HG03558 (cell line): Measurements from ENCODE around the gene ZC3H10.
"Not testable (repeated sequence)": the region's sequence is repeated elsewhere in the genome, so short reads cannot be mapped to it uniquely, and the experiment has no call there.

Source experiments
- ATAC-seq: cut with Tn5 transposase; IDR thresholded peaks from one replicate; pipeline ENCODE4 v1.9.1; 2021; ENCODE audit warnings: moderate number of reproducible peaks; ENCODE audit not compliant: unreplicated experiment; ENCODE audit errors: extremely low read depth

The ZC3H10 gene, protein sequence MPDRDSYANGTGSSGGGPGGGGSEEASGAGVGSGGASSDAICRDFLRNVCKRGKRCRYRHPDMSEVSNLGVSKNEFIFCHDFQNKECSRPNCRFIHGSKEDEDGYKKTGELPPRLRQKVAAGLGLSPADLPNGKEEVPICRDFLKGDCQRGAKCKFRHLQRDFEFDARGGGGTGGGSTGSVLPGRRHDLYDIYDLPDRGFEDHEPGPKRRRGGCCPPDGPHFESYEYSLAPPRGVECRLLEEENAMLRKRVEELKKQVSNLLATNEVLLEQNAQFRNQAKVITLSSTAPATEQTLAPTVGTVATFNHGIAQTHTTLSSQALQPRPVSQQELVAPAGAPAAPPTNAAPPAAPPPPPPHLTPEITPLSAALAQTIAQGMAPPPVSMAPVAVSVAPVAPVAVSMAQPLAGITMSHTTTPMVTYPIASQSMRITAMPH

DNA sequence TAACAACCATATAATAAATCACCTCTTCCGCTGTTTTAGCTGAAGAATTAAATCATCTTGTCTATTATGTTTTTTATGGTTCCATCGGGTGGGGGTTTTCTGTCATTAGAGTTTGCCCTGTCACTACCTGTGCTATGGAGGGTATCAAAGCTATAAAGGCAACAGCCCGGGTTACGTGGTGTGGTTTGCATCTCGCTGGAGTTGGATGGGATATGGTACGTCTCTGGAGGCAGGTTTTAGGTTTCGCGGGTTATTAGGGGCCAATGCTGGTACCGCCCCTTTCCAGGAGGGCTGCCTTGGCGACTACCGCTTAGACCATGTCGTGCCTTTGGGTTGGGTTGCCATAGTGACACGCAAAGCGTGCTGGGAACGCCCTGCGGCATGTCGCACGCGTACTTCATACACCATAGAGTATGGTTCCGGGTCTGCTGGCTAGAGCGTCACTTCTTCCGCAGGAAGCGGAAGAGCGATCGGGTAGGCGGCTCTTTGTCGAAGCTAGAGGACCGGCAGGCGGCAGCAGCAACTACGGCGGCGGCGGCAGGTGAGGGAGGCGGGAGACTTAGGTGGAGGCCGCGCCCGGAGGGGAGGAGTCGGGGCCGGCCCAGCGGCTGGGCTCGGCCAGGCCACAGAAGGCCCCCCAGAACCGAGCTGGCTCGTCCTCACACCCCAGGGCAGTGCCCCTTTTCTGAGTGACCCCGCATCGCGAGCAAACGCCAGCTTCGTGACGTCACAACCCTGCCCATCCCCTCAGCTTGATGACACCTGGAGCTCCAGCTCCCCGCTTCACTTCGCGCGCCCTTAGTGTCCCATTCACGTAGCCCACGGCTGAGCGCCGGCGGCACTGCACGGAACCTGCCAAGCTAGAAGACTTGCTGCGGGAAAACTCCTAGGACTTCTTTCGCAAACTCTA lies at the start of gene ZC3H10:
TSS of gene ZC3H10 (plus strand) at position 489 of the 910 bp plus-strand sequence. CDS start 2,297 bp downstream, outside the sequence.
- ATAC-seq: peak; percentile 89

DNA sequence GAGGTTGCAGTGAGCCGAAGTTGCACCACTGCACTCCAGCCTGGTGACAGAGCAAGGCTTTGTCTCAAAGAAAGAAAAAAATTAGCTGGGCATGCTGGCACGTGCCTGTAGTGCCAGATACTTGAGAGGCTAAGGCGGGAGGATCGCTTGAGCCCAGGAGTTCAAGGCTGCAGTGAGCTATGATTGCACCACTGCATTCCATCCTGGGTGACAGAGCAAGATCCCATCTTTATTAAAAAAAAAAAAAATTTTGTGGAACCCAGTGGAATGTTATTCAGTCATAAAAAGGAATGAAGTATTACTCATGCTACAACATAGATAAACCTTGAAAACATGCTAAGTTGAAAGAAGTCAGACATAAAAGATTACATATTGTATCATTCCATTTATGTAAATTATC lies 46.4 kb upstream of the ZC3H10 start:
- no peak for ATAC-seq

DNA sequence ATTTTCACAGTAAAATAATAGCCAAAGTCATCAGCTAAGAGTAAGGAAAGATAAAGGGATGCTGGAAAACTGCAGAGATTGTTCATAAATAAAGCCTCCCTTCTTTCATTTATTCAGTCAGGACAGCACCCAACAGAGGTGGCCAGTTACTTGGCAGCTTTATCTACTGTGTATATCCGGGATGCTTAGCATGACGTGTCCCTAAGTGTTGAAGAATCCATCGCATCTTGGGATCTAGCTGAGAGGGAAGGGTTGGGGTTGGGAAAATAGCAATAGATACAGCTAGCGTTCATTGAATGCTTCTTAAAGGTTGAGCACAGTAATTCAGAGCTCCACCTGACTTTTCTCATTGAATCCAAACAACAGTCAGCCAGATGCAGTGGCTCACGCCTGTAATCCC lies 43.7 kb upstream of the ZC3H10 start:
- ATAC-seq: no peak

DNA sequence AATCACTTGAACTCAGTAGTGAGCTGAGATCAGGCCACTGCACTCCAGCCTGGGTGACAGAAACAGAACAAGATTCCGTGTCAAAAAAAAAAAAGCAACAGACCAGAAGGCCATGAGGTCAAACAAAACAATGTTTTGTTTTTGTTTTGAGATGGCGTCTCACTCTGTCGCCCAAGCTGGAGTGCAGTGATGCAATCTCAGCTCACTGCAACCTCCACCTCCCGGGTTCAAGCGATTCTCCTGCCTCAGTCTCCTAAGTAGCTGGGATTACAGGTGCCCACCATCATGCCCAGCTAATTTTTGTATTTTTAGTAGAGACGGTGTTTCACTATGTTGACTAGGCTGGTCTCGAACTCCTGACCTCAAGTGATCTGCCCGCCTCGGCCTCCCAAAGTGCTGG lies 40.1 kb upstream of the ZC3H10 start:
- ATAC-seq: not testable (repeated sequence)

DNA sequence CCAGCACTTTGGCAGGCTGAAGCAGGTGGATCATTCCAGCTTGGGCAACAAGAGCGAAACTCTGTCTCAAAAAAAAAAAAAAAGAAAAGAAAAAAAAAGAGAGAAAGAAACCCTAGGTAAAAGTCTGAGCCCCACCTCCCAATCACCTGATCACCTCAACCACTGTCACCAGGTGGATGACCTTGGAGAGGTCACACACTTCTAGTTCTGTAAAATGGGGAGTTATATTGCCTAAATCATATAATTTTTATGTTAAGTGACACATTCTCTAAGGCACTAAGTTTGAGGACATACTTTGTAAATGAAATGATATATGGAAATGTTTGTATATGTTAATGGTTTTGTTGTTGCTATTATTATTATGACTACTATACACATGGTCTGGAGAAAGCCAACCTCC lies 39.6 kb upstream of the ZC3H10 start:
- ATAC-seq: no peak

DNA sequence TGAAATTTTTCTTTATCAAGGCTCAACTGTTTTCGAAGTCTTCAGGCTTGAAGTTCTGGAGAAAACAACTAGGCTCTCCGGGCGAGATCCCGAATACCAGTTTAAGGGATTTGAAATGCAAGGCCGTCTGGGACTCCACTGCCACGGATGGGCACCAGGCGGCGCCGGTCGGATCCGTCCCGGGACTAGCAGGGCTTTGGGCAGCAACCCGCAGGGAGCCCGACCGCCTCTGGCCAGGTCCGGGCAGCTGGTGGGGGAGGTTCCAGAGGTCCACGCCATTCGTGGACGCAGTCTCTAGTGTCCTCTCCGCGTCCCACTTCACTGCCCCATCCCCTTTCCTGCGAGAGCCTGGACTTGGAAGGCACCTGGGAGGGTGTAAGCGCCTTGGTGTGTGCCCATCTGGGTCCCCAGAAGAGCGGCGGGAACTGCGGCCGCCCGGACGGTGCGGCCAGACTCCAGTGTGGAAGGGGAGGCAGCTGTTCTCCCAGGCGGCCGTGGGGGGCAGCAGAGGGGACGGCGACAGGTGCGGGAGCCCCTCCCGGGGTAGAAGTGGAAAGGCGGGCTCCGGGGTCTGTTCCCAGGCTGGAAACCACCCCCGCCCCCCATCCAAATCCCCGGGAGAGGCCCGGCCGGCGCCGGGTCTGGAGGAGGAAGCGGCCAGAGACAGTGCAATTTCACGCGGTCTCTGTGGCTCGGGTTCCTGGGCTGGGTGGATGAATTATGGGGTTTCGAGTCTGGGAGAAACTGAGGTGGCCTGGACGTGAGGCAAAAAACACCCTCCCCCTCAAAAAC lies 38.9 kb upstream of the ZC3H10 start:
- no peak for ATAC-seq

DNA sequence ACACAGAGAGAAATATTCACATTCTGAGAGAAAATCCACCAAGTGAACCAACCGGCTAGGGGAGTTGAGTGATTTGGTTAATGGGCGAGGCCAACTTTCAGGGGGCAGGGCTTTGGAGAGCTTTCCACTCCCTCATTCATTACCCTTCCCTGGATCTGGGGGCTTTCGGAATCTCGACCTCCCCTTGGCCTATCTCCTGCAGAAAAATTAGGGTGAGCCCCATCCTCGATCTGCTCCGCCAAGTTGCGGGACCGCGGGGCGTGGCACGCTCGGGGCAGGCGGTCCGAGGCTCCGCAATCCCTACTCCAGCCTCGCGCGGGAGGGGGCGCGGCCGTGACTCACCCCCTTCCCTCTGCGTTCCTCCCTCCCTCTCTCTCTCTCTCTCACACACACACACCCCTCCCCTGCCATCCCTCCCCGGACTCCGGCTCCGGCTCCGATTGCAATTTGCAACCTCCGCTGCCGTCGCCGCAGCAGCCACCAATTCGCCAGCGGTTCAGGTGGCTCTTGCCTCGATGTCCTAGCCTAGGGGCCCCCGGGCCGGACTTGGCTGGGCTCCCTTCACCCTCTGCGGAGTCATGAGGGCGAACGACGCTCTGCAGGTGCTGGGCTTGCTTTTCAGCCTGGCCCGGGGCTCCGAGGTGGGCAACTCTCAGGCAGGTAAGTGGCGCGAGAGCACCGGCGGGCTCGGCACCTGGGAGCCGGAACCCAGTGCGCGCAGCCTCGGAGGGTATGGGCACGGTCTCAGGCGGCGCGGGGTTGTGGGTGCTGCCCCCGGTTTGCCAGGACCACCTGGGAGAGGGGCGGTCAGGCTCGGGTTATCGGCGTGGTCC lies 38.1 kb upstream of the ZC3H10 start, which contains the start of gene ERBB3:
TSS of gene ERBB3 (plus strand) at position 443 of the 833 bp plus-strand sequence. CDS start at position 579, 136 bp downstream.
- no peak for ATAC-seq

DNA sequence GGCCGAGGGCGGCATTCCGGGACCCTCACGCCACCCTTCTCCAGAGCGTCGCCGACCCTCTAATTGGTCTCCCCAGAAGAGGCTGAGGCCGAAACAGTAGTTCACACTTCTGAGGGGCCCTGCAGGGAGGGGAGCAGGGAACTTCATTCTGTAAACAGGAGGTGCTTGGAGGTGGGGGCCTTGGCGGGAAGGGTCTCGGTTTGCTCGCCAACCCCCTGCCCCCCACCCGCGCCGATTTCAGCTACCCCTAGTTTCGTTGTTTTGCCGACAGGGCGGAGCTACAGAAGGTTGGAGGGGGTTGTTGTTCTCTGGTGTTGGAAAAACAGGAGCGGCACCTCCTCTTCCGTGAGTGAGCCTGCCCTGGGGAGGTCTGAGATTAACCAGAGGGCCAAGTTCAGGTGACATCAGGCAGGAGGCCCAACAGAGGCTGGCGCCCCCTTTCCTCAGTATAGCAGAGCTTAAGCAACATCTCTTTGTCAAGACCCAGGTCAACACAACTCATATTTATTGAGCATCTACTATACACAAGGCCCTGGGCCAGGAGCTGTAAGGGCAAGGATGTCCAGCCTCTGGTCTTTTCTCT lies 37.4 kb upstream of the ZC3H10 start:
- ATAC-seq: no peak

DNA sequence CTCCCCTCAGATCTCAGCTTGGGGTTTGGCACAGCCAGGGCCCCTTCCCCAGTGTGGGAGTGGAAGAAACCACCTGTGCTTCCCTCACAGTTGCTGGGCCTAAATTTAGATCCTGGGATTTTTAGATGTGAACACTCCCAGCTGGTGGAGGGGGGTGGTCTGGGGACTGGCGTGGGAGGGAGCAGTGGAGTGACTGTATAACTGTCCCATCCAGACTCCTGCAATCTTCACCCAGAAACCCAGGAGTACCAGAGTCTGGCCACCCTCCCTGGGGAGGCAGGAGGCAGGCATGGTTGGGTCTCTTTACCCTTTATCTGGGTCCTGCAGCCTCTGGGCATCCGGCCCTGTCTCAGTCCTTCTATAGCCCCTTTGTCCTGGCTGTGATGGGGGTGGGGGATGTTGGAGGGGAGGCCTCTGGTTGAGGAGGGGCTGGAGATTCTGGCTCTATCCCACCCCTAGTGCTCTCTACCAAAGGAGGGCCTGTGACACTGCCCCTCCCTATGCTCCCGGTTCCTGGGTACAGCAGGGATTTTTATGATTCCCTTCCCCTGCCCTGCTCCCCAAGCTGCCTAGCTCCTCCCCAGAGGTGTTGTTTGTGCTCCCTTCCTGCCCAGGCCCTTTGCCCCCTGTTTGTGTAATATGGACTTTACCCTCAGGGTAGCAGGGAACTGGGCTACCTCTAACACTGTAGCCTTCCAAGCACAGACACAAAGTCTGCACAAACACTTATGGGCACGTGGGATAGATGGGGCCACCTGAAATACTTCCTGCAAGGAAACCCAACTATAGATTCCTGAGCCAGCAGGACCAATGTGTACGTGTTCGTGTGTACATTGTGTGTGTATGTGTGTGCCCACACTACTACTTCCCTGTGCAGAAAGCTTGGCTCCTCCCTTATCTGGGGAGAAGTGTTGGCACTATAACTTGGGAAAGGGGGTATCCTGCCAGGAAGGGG lies 36.4 kb upstream of the ZC3H10 start:
- ATAC-seq: no peak

DNA sequence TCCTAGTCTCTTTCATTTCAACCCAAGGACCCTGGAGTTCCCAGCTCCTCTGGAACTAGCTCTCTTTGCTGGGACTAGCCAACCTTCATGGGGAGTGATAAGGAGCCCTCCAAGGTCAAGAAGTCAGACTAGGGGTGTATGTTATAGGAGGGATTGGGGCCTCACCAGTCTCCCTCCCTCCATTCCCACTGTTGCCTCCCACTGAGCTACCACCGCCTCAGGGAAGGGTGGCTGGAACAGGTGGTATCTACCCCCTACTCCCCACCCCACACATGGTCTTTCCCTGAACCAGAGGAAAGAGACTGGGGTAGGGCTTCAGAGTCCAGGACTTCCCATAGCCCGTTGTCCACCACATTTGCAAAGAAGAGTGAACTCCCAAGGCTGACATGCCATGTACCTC lies 35.7 kb upstream of the ZC3H10 start:
- no peak for ATAC-seq

DNA sequence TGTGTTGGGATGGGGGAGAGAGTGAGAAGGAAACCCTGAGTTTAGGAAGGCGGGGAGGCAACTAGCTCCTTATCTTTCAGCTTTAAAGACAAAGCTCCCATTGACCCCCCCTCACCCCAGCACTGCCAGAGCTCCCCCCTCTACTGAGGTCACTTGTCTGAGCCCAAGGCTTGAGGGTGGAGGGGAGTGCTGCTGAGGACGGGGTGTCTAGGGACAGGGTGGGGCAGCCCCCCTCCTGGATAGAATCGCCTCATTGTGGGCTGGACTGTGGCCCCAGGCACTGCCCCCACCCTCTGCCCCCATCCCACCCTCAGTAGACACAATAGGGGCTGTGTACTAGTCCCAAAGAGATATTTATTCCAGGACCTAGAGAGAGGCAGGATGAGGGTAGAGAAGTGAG lies 35.1 kb upstream of the ZC3H10 start:
- no peak for ATAC-seq

DNA sequence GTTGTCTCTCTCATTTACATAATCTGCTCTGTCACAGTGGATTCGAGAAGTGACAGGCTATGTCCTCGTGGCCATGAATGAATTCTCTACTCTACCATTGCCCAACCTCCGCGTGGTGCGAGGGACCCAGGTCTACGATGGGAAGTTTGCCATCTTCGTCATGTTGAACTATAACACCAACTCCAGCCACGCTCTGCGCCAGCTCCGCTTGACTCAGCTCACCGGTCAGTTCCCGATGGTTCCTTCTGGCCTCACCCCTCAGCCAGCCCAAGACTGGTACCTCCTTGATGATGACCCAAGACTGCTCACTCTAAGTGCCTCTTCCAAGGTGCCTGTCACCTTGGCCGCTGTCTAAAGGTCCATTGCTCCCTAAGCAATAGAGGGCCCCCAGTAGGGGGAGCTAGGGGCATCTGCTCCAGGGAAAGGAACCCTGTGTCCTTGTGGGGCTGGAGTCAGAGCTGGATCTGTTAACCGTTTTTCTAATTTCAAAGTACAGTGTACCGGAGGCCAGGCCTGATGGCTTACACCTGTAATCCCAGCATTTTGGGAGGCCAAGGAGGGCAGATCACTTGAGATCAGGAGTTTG lies 33.0 kb upstream of the ZC3H10 start:
- ATAC-seq: no peak

DNA sequence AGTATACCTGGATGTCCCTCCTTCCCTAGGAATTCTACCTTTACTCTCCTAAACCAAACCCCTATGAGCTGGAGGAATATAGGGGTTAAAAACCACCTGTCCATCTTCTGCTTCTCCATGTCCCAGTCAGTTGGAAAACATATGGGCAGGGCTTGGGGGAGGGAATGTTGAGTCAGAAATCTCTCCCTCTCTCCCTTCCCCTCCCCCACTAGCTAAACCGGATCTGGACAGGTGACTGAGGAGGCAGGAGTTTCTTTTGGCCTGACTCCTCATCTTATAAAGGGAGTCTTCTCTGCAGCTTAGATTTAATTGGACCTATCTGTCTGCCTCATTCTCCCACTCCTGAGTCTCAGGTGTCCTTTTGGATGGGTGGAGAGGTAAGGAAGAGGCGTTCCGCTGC lies 32.0 kb upstream of the ZC3H10 start:
- no peak for ATAC-seq

DNA sequence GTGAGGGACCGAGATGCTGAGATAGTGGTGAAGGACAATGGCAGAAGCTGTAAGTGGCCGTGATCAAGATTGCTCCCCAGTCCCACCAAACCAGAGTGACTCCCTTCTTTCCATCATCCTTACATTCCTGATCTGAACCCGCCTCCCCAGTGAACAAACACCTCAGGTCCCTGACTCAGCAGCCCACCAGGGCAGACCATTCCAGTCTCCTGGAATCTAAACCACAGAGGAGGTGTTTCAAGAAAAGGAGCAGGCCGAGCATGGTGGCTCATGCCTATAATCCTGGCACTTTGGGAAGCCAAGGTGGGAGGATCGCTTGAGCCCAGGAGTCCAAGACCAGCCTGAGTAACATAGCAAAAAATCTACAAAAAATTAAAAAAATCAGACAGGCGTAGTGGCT lies 31.5 kb upstream of the ZC3H10 start:
- no peak for ATAC-seq

DNA sequence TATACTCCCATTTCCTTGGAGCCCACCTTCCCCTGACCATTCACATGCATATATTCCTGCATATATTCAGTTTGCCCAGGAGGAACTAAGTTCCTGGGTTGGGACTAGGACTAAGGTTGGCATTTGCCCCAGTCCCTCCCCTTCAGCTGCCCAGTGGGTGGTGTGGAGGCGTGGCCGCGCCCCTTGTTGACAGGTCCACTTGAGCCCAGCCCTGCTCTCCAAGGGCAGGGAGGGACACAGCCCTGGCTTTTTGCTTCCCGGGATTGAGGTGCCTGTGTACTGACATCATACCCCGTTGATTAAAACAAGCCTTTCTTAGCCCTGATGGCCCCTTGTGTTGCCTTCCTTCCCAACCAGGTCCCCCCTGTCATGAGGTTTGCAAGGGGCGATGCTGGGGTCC lies 30.8 kb upstream of the ZC3H10 start:
- no peak for ATAC-seq

DNA sequence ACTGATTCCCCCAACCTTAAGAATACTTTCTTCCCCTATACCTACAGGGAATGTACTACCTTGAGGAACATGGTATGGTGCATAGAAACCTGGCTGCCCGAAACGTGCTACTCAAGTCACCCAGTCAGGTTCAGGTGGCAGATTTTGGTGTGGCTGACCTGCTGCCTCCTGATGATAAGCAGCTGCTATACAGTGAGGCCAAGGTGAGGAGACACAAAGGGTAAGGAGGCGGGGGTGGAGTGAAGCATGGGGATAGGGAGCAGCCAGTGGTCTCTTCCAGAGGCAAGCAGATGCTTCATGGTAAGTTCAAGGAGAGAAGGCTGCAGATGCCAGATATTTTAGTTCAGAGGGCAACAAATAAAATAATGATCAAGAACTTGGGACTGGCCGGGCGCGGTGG lies 20.3 kb upstream of the ZC3H10 start:
- no peak for ATAC-seq

DNA sequence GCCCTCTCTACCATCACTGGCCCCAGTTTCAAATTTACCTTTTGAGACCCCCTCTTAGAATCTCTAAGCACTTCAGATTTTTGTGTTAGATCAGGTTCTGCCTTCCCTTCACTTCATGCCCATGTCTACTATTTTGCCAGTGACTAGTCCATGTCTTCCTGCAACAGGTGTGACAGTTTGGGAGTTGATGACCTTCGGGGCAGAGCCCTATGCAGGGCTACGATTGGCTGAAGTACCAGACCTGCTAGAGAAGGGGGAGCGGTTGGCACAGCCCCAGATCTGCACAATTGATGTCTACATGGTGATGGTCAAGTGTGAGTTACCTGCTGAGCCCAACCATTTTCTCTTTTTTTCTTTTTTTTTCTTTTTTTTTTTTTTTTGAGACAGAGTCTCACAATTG lies 19.5 kb upstream of the ZC3H10 start:
- no peak for ATAC-seq

DNA sequence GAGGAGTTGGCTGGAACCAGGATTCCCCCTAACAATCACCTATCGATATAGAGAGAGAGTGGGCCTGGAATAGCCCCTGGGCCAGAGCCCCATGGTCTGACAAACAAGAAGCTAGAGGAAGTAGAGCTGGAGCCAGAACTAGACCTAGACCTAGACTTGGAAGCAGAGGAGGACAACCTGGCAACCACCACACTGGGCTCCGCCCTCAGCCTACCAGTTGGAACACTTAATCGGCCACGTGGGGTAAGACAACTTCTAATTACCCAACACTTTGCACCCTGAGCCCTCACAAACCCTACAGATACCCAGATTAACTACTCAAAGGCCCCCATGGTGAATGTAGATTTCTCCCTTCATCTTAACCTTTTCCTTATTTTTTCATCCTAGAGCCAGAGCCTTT lies 18.3 kb upstream of the ZC3H10 start:
- no peak for ATAC-seq
